HG02870 (cell line): Measurements from ENCODE around the gene NKIRAS2.

ENCODE experiments used
- ATAC-seq: cut with Tn5 transposase; IDR thresholded peaks from one replicate; pipeline ENCODE4 v1.9.1; 2021; ENCODE audit warnings: mild to moderate bottlenecking, moderate library complexity; ENCODE audit not compliant: unreplicated experiment

Gene NKIRAS2

DNA sequence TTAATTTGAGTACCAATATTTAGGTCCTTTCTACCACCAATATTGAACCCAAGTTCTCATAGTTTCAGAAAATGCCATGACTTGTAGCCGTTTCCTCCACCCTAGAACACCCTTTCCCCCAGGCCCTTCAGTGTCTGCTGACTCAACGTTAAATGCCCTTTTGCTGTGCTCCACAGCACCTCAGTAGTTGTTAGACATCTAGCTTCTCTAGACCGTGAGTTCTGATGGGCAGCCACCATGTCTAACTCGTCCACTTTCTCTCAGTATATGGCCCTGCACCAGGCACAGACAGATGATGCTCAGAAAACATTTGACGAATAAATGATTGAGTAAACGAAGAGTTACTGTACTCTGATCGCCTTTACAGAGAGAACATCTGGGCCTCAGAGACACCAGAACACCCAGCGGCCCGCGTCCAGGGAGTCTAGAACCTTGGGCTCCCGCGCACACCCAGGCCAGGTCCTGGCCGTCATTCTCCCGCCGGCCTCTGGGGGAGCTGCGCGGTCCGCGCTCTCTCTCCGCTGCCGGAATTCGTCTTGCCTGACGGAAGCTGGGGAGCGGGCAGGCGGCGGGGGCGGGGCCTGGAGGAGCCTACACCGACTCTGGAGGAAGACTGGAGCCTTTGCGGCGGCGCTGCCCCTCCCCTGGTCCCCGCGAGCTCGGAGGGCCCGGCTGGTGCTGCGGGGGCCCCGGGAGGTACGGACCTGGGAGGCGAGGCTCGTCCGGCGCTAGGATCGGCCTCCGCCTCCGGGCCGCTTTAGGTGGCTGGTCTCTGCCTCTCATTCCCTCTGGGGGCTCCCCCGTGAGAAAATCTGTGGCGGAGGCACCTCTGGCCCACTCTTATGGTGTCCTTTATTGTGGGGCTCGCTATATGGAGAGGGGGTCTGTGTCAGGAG is at the start of gene NKIRAS2:
Gene NKIRAS2 (plus strand): TSS at position 582 of the 896 bp plus-strand sequence. CDS start 1,488 bp downstream, outside the sequence.
- ATAC-seq: peak; percentile 47

DNA sequence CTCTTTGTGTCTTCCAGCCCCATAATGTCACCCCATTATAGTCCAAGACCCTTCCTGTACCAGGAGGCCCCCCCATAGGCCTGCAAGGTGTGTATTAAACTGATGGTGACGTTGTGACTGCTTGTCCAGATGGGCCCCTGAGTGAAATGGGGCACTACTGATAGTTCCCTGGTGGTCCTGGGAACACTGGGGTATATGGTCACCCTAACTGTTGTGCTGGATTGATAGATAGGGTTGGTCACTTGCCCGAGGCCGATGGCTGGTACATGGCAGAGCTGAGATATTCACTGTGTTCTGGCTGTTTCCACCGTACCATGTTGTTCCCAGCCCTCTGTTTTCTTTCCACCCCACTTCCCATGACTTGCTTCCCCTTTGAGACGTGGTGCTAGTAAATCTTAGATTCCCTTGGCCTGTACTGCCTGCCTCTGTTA is 49.0 kb upstream of the NKIRAS2 start:
- ATAC-seq: no peak

- no peak for ATAC-seq
These were observed 48.0 kb upstream of the NKIRAS2 start for GRCh38 chr17:41971721-41972523.

GRCh38 chr17:41972571-41973407 is 47.1 kb upstream of the NKIRAS2 start:
- ATAC-seq: no peak

DNA sequence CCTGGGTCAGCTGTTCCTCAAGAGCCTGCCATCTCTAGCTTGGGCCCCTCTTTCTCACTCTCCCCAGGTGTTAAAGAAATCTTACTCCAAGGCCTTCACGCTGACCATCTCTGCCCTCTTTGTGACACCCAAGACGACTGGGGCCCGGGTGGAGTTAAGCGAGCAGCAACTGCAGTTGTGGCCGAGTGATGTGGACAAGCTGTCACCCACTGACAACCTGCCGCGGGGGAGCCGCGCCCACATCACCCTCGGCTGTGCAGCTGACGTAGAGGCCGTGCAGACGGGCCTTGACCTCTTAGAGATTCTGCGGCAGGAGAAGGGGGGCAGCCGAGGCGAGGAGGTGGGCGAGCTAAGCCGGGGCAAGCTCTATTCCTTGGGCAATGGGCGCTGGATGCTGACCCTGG is 46.5 kb upstream of the NKIRAS2 start:
- ATAC-seq: no peak

GRCh38 chr17:41974031-41974430 is 45.9 kb upstream of the NKIRAS2 start:
- no peak for ATAC-seq

DNA sequence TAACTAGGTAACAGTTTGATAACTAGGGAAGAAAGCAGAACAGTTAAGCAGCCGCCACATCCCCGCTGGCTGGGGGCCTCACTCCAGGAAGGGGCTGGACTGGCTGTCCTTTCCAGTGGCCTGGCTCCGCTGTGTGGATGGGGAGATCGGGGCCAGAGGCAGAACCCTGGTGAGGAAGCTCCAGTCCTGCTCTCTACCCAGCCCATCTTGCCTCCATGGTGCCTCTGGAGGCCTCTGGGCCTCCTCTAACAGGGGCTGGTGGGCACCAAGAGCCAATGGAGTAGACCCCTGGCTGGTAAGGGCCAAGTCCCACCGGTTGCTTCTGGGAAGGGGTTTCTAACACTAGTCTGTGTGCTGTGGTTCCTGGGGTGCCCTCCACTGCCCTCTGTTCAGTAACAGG is 45.2 kb upstream of the NKIRAS2 start:
- ATAC-seq: no peak

DNA sequence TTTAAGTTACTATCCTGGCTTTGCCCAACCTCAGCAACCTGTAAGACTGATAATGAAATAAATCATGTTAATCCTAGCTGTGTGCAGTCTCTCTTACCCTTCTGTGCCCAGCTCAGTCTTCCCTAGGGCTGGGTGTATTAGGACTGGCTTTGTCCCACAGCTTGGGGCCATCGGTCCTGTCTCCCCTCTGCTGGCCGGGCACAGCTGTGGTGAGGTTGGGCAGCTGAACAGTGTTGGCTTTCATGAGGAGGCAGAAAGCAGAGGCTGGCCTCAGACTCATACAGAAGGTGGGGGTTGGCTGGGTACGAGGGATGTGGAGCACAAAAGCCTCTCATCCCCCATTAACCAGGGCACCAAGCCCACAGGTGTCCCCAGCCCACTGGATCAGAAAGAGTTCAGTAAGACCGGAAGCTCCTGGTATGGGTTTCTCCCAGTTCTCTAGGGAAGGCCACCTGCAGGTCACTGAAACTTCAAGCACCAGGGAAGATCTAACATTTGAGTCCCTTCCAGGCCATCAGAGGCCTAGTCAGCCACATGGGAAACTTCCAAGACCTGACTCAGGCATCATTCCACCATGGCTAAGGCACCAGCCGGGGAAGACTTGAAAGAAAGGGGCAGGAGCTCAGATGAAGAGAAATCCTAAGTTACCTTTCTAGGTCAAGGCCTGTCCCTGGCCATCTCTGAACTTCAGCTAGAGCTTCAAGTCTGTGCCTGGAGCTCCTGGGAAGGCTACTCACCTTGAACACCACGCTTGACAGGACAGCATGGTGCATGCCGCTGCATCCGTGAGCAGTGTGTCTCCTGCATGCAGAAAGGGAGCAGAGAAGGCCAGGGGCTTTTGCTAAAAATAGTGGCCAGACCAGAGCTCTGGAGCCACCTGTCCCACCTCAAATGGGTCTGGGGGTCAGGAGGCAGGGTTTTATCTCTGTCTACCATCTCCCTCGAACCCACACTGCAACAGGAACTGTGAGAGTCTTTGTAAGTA is 44.5 kb upstream of the NKIRAS2 start:
- no peak for ATAC-seq

- no peak for ATAC-seq
These were observed 43.6 kb upstream of the NKIRAS2 start for GRCh38 chr17:41976142-41976768.

GRCh38 chr17:41977991-41978390 is 41.9 kb upstream of the NKIRAS2 start:
- no peak for ATAC-seq

- ATAC-seq: peak; percentile 40
These were observed 37.7 kb upstream of the NKIRAS2 start for GRCh38 chr17:41982026-41982760.

- ATAC-seq: no peak
These were observed 35.4 kb upstream of the NKIRAS2 start for GRCh38 chr17:41984454-41984853.

DNA sequence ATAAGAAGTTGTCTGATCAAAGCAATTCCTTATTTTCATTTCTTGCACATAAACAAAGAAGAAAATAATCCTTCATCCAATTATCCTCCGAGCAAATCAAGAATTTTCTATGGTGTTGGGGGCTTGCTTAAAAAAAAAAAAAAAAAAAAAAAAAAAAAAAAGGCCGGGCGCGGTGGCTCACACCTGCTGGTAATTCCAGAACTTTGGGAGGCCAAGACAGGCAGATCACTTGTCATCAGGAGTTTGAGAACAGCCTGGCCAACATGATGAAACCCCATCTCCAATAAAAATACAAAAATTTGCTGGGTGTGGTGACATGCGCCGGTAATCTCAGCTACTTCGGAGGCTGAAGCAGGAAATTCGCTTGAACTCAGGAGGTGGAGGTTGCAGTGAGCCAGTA is 34.0 kb upstream of the NKIRAS2 start:
- ATAC-seq: no peak

DNA sequence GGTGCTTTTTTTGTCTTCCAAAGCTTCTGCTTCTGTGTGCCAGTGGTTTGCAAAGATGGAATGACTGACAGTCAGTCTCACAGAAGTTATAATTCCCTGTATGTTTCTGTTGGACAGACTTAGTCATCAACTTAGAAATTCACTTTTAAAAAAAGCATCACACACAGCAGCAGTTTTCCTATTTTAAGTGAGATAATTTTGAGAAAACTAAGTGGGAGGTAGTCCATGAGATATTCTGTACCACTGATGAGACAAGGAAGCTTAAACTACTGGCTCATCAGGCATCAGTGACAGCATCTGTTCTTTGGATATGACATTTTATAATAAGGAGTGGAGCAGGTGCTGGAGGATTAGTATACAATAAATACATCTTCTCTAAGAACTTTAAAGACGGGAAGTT is 33.3 kb upstream of the NKIRAS2 start:
- no peak for ATAC-seq

DNA sequence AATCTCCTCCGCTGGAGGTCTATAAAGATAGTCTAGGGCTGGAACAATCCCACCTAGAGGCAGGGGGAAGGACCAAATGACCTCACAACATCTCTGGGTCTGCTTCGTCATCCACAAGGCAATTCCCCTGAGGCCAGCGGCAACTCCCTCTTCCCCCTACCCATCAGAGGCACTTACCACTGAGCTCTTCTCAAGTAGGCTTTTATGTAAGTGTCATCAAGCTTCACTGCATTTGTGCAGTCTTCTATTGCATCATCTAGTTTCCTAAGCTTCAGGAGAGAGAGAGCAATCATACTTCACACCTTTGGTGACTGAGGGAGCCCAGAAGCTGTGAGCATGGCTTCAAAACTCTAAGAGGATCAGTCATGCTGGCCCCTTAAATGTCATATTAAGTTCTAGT is 32.2 kb upstream of the NKIRAS2 start:
- no peak for ATAC-seq

- ATAC-seq: no peak
These were observed 31.5 kb upstream of the NKIRAS2 start for GRCh38 chr17:41988418-41988817.

- no peak for ATAC-seq
These were observed 30.0 kb upstream of the NKIRAS2 start for GRCh38 chr17:41989702-41990419.

GRCh38 chr17:41992576-41992975 is 27.3 kb upstream of the NKIRAS2 start:
- ATAC-seq: no peak
